K562 (cell line): Measurements from ENCODE around the gene CATSPER3. TPM values are rescaled to one million over a fixed set of nuclear protein-coding genes. Genes with fewer than 3 reads are reported as not detected.

Experiments used
- ARNT ChIP-seq, 2 experiments: fragments of 450-650 bp; IDR thresholded peaks; 2 replicates each; pipeline ENCODE4 v1.6.1; 2016; ENCODE audit warnings: mild to moderate bottlenecking in 1 of 2
- BRF2 ChIP-seq: IDR thresholded peaks from 3 replicates; pipeline ENCODE4 v1.6.1; 2011; ENCODE audit warnings: borderline replicate concordance, mild to moderate bottlenecking; ENCODE audit not compliant: insufficient read length, insufficient read depth
- CTBP1 ChIP-seq: fragments of 450-650 bp; IDR thresholded peaks from 2 replicates; pipeline ENCODE4 v1.6.1; 2016; ENCODE audit warnings: borderline replicate concordance
- FOSL1 ChIP-seq: fragments of 200-800 bp; sonication (Bioruptor generic); conservative IDR thresholded peaks from 2 replicates; pipeline ENCODE4 v1.6.1; 2016; ENCODE audit warnings: missing genetic modification characterization, missing compliant biosample characterization
- HDAC3 ChIP-seq: fragments of 450-650 bp; IDR thresholded peaks from 2 replicates; pipeline ENCODE4 v1.6.1; 2018; ENCODE audit warnings: borderline replicate concordance, mild to moderate bottlenecking, moderate library complexity; ENCODE audit not compliant: partially characterized antibody
- IRF2 ChIP-seq: sonication (generic); formaldehyde crosslinking; IDR thresholded peaks from 2 replicates; pipeline ENCODE4 v1.8.1; 2022; ENCODE audit warnings: mild to moderate bottlenecking, missing genetic modification reagents
- KLF10 ChIP-seq: fragments of 250-450 bp; sonication (Bioruptor Pico); IDR thresholded peaks from 2 replicates; pipeline ENCODE4 v1.6.1; 2021; ENCODE audit warnings: matching md5 sums
- MTA1 ChIP-seq: fragments of 450-650 bp; IDR thresholded peaks from 2 replicates; pipeline ENCODE4 v1.6.1; 2017; ENCODE audit warnings: borderline replicate concordance
- PBX2 ChIP-seq, 2 experiments: IDR thresholded peaks in 1 of 2; conservative IDR thresholded peaks in 1 of 2; 2 replicates each; pipeline ENCODE4 v1.6.1; 2016; ENCODE audit warnings: low read depth in 2 of 2, mild to moderate bottlenecking in 1 of 2, missing compliant biosample characterization in 1 of 2, missing genetic modification characterization in 1 of 2, moderate library complexity in 1 of 2
- RCOR1 ChIP-seq, 2 experiments: IDR thresholded peaks; 2 replicates each; pipeline ENCODE4 v1.6.1; 2012; ENCODE audit warnings: low read depth in 2 of 2, low read length in 2 of 2, borderline replicate concordance in 1 of 2, improper control_type of control experiment in 1 of 2
- RFX1 ChIP-seq: fragments of 450-650 bp; IDR thresholded peaks from 2 replicates; pipeline ENCODE4 v1.6.1; 2016; ENCODE audit warnings: mild to moderate bottlenecking, moderate library complexity
- RFX7 ChIP-seq: fragments of 250-450 bp; sonication (Bioruptor Pico); IDR thresholded peaks from 2 replicates; pipeline ENCODE4 v1.5.1; 2021; ENCODE audit warnings: mild to moderate bottlenecking
- ZFP30 ChIP-seq: fragments of 250-450 bp; sonication (Bioruptor Pico); IDR thresholded peaks from 2 replicates; pipeline ENCODE4 v1.8.0; 2022; ENCODE audit warnings: moderate library complexity, mild to moderate bottlenecking, inconsistent platforms, borderline replicate concordance
- ZNF696 ChIP-seq: fragments of 250-450 bp; sonication (Bioruptor Pico); conservative IDR thresholded peaks from 2 replicates; pipeline ENCODE4 v1.4.0; 2020; ENCODE audit warnings: mild to moderate bottlenecking, moderate library complexity
- ZNF717 ChIP-seq: fragments of 250-450 bp; sonication (Bioruptor Pico); IDR thresholded peaks from 2 replicates; pipeline ENCODE4 v1.5.0; 2021
- ZNF766 ChIP-seq: fragments of 200-800 bp; sonication (Bioruptor generic); conservative IDR thresholded peaks from 2 replicates; pipeline ENCODE4 v1.6.1; 2016; ENCODE audit warnings: missing genetic modification characterization, missing compliant biosample characterization
- polyA plus RNA-seq, 8 experiments: library from polyadenylated mRNA; depleted of rRNA in 4 of 8; stranded (reverse) in 5 of 8; unstranded in 3 of 8; fragments of >200 nt; fragmentation: Nextera tagmentation in 2 of 8; fragmentation: Illumina TruSeq in 1 of 8; extraction: Ambion mirVana in 2 of 8; extraction: Trizol in 1 of 8; gene quantifications; 2 replicates each; pipeline versions ENCODE4 v1.2.1 to v1.2.3, GENCODE V29; 2011 to 2014; ENCODE audit warnings: inconsistent platforms in 1 of 8, missing spikeins in 1 of 8
- total RNA-seq, 7 experiments: library from RNA; depleted of rRNA in 6 of 7; stranded (reverse); fragments of >200 nt in 6 of 7; fragmentation: Illumina TruSeq in 2 of 7; extraction: Trizol in 2 of 7; gene quantifications; 2 replicates each; pipeline versions ENCODE4 v1.2.1 to v1.2.3, GENCODE V29; 2011 to 2021; ENCODE audit warnings: low replicate concordance in 1 of 7
- TF ChIP-seq, protein P1 (sequence below): fragments of 250-450 bp; sonication (Bioruptor Pico); IDR thresholded peaks from 2 replicates; pipeline ENCODE4 v1.8.0; 2021; ENCODE audit warnings: borderline replicate concordance, mild to moderate bottlenecking, moderate library complexity; ENCODE audit not compliant: poor library complexity, severe bottlenecking
- TF ChIP-seq, protein P2 (sequence below): fragments of 450-650 bp; IDR thresholded peaks from 2 replicates; pipeline ENCODE4 v1.6.1; 2014; ENCODE audit warnings: low read depth, mild to moderate bottlenecking, moderate library complexity, borderline replicate concordance
- TF ChIP-seq, protein P3 (sequence below): fragments of 450-650 bp; IDR thresholded peaks from 2 replicates; pipeline ENCODE4 v1.6.1; 2016

CATSPER3 gene
- total and polyA plus RNA-seq, 9 of the 15 experiments (the other 6 are each of a cell fraction or from before 2014, with no cell fraction given), result 0.14 to 1.5 (median 0.49) TPM

DNA sequence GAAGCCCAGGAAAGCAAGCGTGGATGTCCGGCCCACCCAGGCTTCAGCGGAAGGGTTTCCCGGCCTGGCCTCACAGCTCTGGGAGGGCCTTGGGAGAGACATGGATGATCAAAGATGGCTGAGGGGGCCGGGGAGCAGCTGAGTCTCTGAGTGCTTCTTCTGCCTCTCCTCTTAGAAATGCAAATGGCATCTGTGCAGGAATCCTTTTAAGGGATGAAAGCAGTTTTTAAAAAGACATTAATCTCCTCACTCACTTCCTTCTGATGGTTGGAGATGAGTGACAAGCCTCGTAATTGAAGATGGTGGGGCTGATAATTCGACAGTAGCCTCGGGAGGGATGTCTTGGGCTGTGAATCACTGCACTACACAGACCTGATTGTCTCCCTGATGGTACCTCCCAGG is 90.6 kb downstream of the CATSPER3 start (continued):
- TF ChIP-seq RCOR1 (IDR thresholded peaks at IDR 0.05; ENCODE audit: borderline replicate concordance in 1 of 2, low read depth in 2 of 2, low read length in 2 of 2) (peak in 1 of 2 experiments; percentile 90; a peak in 2 of 4 replicates), RFX7 (CRISPR knock-in tag) (no peak), MTA1 (no peak), KLF10 (CRISPR knock-in tag) (no peak), ZFP30 (CRISPR knock-in tag) (no peak), ZNF696 (no peak), HDAC3 (no peak), ZNF717 (CRISPR knock-in tag) (no peak), PBX2 (CRISPR knock-in tag; IDR thresholded peaks at IDR 0.05; ENCODE audit: low read depth) (0 out of 2 replicates have a peak, but pooled peaks have one; percentile 17), PBX2 (tag; conservative IDR thresholded peaks at IDR 0.05; ENCODE audit: low read depth) (peak; percentile 81), CTBP1 (peak; percentile 67; the same call in 1 of the 2 replicates), RFX1 (no peak), ARNT (IDR thresholded peaks at IDR 0.05) (no peak), ZNF766 (no peak), BRF2 (no peak), FOSL1 (tag) (0 out of 2 replicates have a peak, but pooled peaks have one; percentile 16), IRF2 (CRISPR knock-in tag) (no peak)
- TF ChIP-seq, protein P1, sequence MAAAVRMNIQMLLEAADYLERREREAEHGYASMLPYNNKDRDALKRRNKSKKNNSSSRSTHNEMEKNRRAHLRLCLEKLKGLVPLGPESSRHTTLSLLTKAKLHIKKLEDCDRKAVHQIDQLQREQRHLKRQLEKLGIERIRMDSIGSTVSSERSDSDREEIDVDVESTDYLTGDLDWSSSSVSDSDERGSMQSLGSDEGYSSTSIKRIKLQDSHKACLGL (CRISPR knock-in tag), result no peak
- TF ChIP-seq, protein P2, sequence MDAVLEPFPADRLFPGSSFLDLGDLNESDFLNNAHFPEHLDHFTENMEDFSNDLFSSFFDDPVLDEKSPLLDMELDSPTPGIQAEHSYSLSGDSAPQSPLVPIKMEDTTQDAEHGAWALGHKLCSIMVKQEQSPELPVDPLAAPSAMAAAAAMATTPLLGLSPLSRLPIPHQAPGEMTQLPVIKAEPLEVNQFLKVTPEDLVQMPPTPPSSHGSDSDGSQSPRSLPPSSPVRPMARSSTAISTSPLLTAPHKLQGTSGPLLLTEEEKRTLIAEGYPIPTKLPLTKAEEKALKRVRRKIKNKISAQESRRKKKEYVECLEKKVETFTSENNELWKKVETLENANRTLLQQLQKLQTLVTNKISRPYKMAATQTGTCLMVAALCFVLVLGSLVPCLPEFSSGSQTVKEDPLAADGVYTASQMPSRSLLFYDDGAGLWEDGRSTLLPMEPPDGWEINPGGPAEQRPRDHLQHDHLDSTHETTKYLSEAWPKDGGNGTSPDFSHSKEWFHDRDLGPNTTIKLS, result no peak
- TF ChIP-seq, protein P3, sequence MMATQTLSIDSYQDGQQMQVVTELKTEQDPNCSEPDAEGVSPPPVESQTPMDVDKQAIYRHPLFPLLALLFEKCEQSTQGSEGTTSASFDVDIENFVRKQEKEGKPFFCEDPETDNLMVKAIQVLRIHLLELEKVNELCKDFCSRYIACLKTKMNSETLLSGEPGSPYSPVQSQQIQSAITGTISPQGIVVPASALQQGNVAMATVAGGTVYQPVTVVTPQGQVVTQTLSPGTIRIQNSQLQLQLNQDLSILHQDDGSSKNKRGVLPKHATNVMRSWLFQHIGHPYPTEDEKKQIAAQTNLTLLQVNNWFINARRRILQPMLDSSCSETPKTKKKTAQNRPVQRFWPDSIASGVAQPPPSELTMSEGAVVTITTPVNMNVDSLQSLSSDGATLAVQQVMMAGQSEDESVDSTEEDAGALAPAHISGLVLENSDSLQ, result peak; percentile 78
